ENCODE results near the gene NECAB2.

Gene NECAB2

DNA sequence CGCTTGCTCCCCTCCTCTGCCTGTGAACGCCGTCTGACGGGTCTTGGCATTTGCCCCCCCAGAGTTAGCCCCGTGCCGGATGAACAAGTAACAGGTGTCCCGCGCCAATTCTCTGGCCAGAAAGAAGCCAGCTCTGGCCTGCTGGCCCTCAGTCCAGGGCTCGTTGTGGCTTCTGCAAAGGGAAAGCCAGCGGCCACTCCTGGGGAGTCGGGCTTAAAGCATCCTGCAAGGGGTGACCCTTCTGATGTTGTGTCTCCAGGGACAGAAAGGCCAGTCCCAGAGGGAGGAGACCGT lies 33.4 kb upstream of the NECAB2 start:
- no peak for TF ChIP-seq ZNF8 (CRISPR knock-in tag; IDR thresholded peaks at IDR 0.05)
- no peak for TF ChIP-seq ZNF70 (CRISPR knock-in tag; IDR thresholded peaks at IDR 0.05)
- no peak for TF ChIP-seq BACH2 (CRISPR knock-in tag; IDR thresholded peaks at IDR 0.05; ENCODE audit: borderline replicate concordance)
- no peak for TF ChIP-seq ESRRG (CRISPR knock-in tag; IDR thresholded peaks at IDR 0.05)
- TF ChIP-seq TOX (CRISPR knock-in tag; IDR thresholded peaks at IDR 0.05; ENCODE audit: borderline replicate concordance), result no peak
- TF ChIP-seq OSR1 (CRISPR knock-in tag; IDR thresholded peaks at IDR 0.05), result no peak
- TF ChIP-seq, protein P1, sequence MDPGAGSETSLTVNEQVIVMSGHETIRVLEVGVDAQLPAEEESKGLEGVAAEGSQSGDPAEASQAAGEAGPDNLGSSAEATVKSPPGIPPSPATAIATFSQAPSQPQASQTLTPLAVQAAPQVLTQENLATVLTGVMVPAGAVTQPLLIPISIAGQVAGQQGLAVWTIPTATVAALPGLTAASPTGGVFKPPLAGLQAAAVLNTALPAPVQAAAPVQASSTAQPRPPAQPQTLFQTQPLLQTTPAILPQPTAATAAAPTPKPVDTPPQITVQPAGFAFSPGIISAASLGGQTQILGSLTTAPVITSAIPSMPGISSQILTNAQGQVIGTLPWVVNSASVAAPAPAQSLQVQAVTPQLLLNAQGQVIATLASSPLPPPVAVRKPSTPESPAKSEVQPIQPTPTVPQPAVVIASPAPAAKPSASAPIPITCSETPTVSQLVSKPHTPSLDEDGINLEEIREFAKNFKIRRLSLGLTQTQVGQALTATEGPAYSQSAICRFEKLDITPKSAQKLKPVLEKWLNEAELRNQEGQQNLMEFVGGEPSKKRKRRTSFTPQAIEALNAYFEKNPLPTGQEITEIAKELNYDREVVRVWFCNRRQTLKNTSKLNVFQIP (CRISPR knock-in tag; IDR thresholded peaks at IDR 0.05; ENCODE audit: borderline replicate concordance, low read depth), result no peak
- TF ChIP-seq, protein P2, sequence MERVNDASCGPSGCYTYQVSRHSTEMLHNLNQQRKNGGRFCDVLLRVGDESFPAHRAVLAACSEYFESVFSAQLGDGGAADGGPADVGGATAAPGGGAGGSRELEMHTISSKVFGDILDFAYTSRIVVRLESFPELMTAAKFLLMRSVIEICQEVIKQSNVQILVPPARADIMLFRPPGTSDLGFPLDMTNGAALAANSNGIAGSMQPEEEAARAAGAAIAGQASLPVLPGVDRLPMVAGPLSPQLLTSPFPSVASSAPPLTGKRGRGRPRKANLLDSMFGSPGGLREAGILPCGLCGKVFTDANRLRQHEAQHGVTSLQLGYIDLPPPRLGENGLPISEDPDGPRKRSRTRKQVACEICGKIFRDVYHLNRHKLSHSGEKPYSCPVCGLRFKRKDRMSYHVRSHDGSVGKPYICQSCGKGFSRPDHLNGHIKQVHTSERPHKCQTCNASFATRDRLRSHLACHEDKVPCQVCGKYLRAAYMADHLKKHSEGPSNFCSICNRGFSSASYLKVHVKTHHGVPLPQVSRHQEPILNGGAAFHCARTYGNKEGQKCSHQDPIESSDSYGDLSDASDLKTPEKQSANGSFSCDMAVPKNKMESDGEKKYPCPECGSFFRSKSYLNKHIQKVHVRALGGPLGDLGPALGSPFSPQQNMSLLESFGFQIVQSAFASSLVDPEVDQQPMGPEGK (CRISPR knock-in tag; IDR thresholded peaks at IDR 0.05; ENCODE audit: borderline replicate concordance), result no peak
- no peak for TF ChIP-seq ZC3H10 (CRISPR knock-in tag; IDR thresholded peaks at IDR 0.05)
- TF ChIP-seq, protein P3, sequence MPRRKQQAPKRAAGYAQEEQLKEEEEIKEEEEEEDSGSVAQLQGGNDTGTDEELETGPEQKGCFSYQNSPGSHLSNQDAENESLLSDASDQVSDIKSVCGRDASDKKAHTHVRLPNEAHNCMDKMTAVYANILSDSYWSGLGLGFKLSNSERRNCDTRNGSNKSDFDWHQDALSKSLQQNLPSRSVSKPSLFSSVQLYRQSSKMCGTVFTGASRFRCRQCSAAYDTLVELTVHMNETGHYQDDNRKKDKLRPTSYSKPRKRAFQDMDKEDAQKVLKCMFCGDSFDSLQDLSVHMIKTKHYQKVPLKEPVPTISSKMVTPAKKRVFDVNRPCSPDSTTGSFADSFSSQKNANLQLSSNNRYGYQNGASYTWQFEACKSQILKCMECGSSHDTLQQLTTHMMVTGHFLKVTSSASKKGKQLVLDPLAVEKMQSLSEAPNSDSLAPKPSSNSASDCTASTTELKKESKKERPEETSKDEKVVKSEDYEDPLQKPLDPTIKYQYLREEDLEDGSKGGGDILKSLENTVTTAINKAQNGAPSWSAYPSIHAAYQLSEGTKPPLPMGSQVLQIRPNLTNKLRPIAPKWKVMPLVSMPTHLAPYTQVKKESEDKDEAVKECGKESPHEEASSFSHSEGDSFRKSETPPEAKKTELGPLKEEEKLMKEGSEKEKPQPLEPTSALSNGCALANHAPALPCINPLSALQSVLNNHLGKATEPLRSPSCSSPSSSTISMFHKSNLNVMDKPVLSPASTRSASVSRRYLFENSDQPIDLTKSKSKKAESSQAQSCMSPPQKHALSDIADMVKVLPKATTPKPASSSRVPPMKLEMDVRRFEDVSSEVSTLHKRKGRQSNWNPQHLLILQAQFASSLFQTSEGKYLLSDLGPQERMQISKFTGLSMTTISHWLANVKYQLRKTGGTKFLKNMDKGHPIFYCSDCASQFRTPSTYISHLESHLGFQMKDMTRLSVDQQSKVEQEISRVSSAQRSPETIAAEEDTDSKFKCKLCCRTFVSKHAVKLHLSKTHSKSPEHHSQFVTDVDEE (CRISPR knock-in tag; IDR thresholded peaks at IDR 0.05), result no peak
- TF ChIP-seq ARNTL (CRISPR knock-in tag; IDR thresholded peaks at IDR 0.05; ENCODE audit: borderline replicate concordance, low read depth), result no peak
- TF ChIP-seq ZFP3 (CRISPR knock-in tag; IDR thresholded peaks at IDR 0.05), result no peak
- no peak for TF ChIP-seq CSDC2 (CRISPR knock-in tag; IDR thresholded peaks at IDR 0.05)
- no peak for ATAC-seq

DNA sequence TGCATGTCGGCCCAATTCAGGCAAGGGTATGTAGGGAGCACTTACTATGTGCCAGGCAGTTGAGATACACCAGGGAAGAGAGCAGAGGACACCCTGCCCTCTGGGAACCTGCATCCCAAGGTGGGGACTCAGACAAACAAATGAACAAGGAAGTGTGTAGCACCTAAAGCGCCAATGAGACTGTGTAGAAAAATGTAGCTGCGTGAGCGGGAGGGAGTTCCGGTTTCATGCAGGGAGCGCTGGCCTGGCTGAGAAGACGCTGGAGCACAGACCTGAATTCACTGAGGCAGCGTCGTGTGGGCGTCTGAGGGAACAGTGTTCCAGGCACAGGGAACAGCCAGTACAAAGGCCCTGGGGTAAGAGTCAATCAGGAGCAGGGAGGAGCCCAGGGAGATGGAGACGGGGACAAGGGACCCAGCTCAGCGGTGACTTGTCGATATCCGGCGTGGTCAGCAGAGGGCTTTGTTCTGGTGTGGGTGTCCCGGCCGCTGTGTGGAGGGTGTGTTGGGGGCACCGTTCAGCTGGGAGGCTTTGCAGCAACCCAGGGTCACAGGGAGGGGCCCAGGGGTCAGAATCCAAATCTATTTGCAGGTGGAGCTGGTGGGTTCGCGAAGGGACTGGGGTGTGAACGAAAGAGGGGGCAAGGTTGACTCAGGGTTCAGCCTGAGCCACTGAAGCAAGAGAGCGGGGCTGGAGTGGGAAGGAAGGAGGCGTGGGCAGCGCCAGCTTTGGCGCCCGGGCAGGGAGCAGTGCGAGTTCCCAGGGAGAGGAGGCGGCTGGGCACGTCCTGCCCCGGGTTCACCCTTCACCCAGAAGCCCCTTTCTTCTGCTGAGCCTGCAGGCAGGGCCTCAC lies 32.8 kb upstream of the NECAB2 start:
- TF ChIP-seq ZNF8 (CRISPR knock-in tag; IDR thresholded peaks at IDR 0.05) (no peak), TOX (CRISPR knock-in tag; IDR thresholded peaks at IDR 0.05; ENCODE audit: borderline replicate concordance) (no peak), GLIS3 (CRISPR knock-in tag; IDR thresholded peaks at IDR 0.05) (no peak), ARNTL (CRISPR knock-in tag; IDR thresholded peaks at IDR 0.05; ENCODE audit: borderline replicate concordance, low read depth) (no peak), TCF4 (CRISPR knock-in tag; IDR thresholded peaks at IDR 0.05; ENCODE audit: borderline replicate concordance) (no peak), PPARA (CRISPR knock-in tag; IDR thresholded peaks at IDR 0.05; ENCODE audit: borderline replicate concordance) (no peak), ESRRG (CRISPR knock-in tag; IDR thresholded peaks at IDR 0.05) (no peak), BACH2 (CRISPR knock-in tag; IDR thresholded peaks at IDR 0.05; ENCODE audit: borderline replicate concordance) (no peak), OSR1 (CRISPR knock-in tag; IDR thresholded peaks at IDR 0.05) (no peak), SNAI2 (CRISPR knock-in tag; IDR thresholded peaks at IDR 0.05) (no peak), RARB (CRISPR knock-in tag; IDR thresholded peaks at IDR 0.05) (no peak), CSDC2 (CRISPR knock-in tag; IDR thresholded peaks at IDR 0.05) (no peak), ZC3H10 (CRISPR knock-in tag; IDR thresholded peaks at IDR 0.05) (no peak)
- TF ChIP-seq, protein P2 (CRISPR knock-in tag; IDR thresholded peaks at IDR 0.05; ENCODE audit: borderline replicate concordance), result no peak
- TF ChIP-seq, protein P1 (CRISPR knock-in tag; IDR thresholded peaks at IDR 0.05; ENCODE audit: borderline replicate concordance, low read depth), result no peak
- TF ChIP-seq, protein P4, sequence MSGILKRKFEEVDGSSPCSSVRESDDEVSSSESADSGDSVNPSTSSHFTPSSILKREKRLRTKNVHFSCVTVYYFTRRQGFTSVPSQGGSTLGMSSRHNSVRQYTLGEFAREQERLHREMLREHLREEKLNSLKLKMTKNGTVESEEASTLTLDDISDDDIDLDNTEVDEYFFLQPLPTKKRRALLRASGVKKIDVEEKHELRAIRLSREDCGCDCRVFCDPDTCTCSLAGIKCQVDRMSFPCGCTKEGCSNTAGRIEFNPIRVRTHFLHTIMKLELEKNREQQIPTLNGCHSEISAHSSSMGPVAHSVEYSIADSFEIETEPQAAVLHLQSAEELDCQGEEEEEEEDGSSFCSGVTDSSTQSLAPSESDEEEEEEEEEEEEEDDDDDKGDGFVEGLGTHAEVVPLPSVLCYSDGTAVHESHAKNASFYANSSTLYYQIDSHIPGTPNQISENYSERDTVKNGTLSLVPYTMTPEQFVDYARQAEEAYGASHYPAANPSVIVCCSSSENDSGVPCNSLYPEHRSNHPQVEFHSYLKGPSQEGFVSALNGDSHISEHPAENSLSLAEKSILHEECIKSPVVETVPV (CRISPR knock-in tag; IDR thresholded peaks at IDR 0.05), result no peak
- TF ChIP-seq, protein P3 (CRISPR knock-in tag; IDR thresholded peaks at IDR 0.05), result no peak
- TF ChIP-seq, protein P5, sequence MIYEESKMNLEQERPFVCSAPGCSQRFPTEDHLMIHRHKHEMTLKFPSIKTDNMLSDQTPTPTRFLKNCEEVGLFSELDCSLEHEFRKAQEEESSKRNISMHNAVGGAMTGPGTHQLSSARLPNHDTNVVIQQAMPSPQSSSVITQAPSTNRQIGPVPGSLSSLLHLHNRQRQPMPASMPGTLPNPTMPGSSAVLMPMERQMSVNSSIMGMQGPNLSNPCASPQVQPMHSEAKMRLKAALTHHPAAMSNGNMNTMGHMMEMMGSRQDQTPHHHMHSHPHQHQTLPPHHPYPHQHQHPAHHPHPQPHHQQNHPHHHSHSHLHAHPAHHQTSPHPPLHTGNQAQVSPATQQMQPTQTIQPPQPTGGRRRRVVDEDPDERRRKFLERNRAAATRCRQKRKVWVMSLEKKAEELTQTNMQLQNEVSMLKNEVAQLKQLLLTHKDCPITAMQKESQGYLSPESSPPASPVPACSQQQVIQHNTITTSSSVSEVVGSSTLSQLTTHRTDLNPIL (CRISPR knock-in tag; IDR thresholded peaks at IDR 0.05; ENCODE audit: low read depth), result no peak
- no peak for ATAC-seq
